Stomach smooth muscle (tissue), 2 donors: ENCODE data around the gene ERRFI1.

Experiments used
- H3K27ac ChIP-seq: one replicate; pipeline ENCODE4 v1.7.0; 2013; ENCODE audit warnings: mild to moderate bottlenecking, low read length, inconsistent platforms
- H3K27me3 ChIP-seq, 2 donors: one replicate each; pipeline ENCODE4 v1.7.0; 2013; ENCODE audit warnings: low read length in 2 of 2; ENCODE audit not compliant: insufficient read depth in 2 of 2, control insufficient read depth in 1 of 2
- H3K36me3 ChIP-seq, 2 donors: one replicate each; pipeline ENCODE4 v1.7.0; 2013; ENCODE audit warnings: low read length in 2 of 2; ENCODE audit not compliant: control insufficient read depth in 2 of 2, insufficient read depth in 2 of 2
- H3K4me1 ChIP-seq: one replicate; pipeline ENCODE4 v1.7.0; 2013; ENCODE audit warnings: low read length; ENCODE audit not compliant: control insufficient read depth, insufficient read depth
- H3K4me3 ChIP-seq, 2 donors: one replicate each; pipeline ENCODE4 v1.7.0; 2013; ENCODE audit warnings: low read length in 2 of 2
- H3K9ac ChIP-seq, 2 donors: one replicate each; pipeline ENCODE4 v1.7.0; 2013; ENCODE audit warnings: low read length in 2 of 2, mild to moderate bottlenecking in 1 of 2
- H3K9me3 ChIP-seq, 2 donors: one replicate each; pipeline ENCODE4 v1.7.0; 2013; ENCODE audit warnings: low read length in 2 of 2; ENCODE audit not compliant: control insufficient read depth in 2 of 2
- donor health status: healthy.
- donor health status: Pancreatic carcinoma.

ERRFI1 gene

DNA sequence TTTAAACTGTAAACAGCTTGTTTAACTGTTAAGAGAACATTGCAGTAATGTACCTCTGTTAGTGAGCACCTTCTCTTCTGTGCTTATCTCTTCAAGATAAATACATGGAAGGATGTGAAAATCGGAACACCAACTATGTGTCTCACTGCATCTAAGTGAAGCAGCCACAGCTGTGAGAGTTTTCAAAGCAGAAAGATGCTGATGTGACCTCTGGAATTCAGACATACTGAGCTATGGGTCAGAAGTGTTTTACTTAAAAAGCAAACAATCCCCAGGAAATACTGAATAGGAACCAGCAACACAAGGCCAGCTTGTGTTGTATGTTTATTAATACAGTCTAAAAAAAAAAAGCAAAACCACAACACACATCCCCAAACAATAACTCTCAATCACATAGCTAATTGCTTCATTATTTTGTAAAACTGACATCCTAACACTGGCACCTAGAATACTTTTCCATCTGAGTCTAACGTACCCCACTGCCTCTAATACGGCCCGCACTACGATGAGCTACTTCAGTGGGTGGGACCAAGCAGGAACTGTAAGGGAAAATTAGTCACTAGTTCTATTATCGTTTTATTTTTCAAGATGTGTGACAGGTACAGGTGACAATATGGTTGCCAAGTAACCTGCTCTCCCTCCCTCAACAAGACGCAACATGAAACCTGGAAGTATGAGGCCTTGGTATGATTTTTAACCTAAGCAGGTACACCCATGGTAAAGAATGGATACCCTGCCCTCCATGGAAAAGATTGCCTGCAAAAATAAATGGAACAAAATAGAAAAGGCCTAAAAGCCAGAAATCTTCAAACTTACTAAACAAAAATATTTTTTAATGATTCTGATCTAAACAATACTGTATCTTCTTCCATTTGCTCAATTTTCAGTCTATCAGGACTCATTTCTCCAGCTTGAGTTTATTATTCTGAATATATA, 13.9 kb downstream of the ERRFI1 start:
- peaks cover 47 to 53% of the 10 kb centered on the region in 2 donors for H3K36me3 ChIP-seq
- H3K27ac ChIP-seq, result no peak overlapping the region
- peaks cover 30% of the 10 kb centered on the region for H3K4me1 ChIP-seq
- H3K9me3 ChIP-seq, result no peaks in the 10 kb centered on the region
- H3K9ac ChIP-seq, result no peak overlapping the region
- H3K4me3 ChIP-seq, result no peak overlapping the region
- no peaks in the 10 kb centered on the region for H3K27me3 ChIP-seq

GRCh38 chr1:8011016-8011415, 15.1 kb downstream of the ERRFI1 start:
- Histone ChIP-seq H3K9ac (no peak overlapping the region), H3K27ac (peak overlapping the region; percentile 31), H3K4me1 (peaks cover 24% of the 10 kb centered on the region), H3K36me3 (peaks cover 47 to 53% of the 10 kb centered on the region in 2 donors), H3K27me3 (no peaks in the 10 kb centered on the region), H3K4me3 (no peak overlapping the region), H3K9me3 (no peaks in the 10 kb centered on the region)

- H3K36me3 ChIP-seq, result peaks cover 47 to 52% of the 10 kb centered on the region in 2 donors
- H3K27ac ChIP-seq, result peak overlapping the region; percentile 31
- H3K4me1 ChIP-seq, result peaks cover 26% of the 10 kb centered on the region
- no peaks in the 10 kb centered on the region for H3K9me3 ChIP-seq
- no peak overlapping the region for H3K9ac ChIP-seq
- no peaks in the 10 kb centered on the region for H3K27me3 ChIP-seq
- H3K4me3 ChIP-seq, result no peak overlapping the region
These were observed 15.9 kb downstream of the ERRFI1 start for GRCh38 chr1:8010080-8010664.

GRCh38 chr1:8009043-8010002, 16.8 kb downstream of the ERRFI1 start:
- Histone ChIP-seq H3K36me3 (peaks cover 44% of the 10 kb centered on the region in 2 donors), H3K27ac (peak overlapping the region; percentile 24), H3K4me1 (peaks cover 26% of the 10 kb centered on the region), H3K9me3 (no peaks in the 10 kb centered on the region), H3K27me3 (no peaks in the 10 kb centered on the region), H3K4me3 (no peak overlapping the region), H3K9ac (no peak overlapping the region)

GRCh38 chr1:8006037-8006963, 19.8 kb downstream of the ERRFI1 start:
- no peaks in the 10 kb centered on the region for H3K27me3 ChIP-seq
- peaks cover 18 to 22% of the 10 kb centered on the region in 2 donors for H3K36me3 ChIP-seq
- H3K4me3 ChIP-seq, result no peak overlapping the region
- no peak overlapping the region for H3K9ac ChIP-seq
- H3K9me3 ChIP-seq, result no peaks in the 10 kb centered on the region
- H3K27ac ChIP-seq, result no peak overlapping the region
- H3K4me1 ChIP-seq, result peaks cover 28% of the 10 kb centered on the region

GRCh38 chr1:8004803-8005573, 21.1 kb downstream of the ERRFI1 start:
- H3K9me3 ChIP-seq, result no peaks in the 10 kb centered on the region
- peak overlapping the region; percentile 75 for H3K27ac ChIP-seq
- H3K27me3 ChIP-seq, result no peaks in the 10 kb centered on the region
- H3K36me3 ChIP-seq, result peaks cover 9% of the 10 kb centered on the region in 2 donors
- peaks cover 22% of the 10 kb centered on the region for H3K4me1 ChIP-seq
- H3K9ac ChIP-seq, result peak overlapping the region; percentile 13 to 48
- peak overlapping the region; percentile 26 to 40 for H3K4me3 ChIP-seq

DNA sequence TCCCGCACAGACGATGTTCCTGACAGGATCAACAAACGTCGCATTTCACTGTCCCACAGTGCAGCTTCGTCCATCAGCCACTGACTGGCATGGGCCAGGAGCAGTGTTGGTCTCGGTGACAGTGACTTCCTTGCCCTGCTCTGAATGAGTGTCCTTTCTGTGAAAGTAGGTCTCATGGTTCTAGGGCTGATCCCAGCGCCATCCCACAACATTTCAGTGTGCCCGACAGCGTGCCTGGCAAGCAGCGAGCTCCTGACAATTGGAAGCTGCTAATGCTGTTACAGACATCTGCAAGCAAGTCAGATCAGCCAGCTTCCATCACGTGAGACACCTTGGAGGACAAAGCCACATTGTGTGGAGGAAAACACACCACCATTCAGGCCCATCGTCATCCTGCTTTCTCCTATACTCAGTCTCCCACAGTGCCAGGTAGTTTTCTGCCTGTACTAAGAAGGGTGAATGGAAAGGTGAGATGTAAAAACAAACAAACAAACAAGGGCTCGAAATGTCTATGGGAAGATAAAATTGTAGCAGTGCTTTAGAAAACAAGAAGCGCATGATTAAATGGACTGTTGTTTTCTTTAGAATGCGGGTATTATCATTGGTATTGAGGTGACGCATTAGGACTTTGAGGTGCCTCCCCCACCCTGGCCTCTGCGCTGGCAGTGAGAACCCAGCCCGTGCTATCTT, 21.9 kb downstream of the ERRFI1 start:
- Histone ChIP-seq H3K36me3 (peaks cover 2% of the 10 kb centered on the region in 2 donors), H3K27me3 (no peaks in the 10 kb centered on the region), H3K9me3 (no peaks in the 10 kb centered on the region), H3K4me1 (peaks cover 22% of the 10 kb centered on the region), H3K9ac (peak overlapping the region in 1 of 2 donors; percentile 12), H3K27ac (peak overlapping the region; percentile 75), H3K4me3 (peak overlapping the region in 1 of 2 donors; percentile 40)

GRCh38 chr1:8003438-8004112, 22.5 kb downstream of the ERRFI1 start:
- peak overlapping the region; percentile 75 for H3K27ac ChIP-seq
- H3K4me3 ChIP-seq, result no peak overlapping the region
- H3K36me3 ChIP-seq, result peaks cover 0 to 1% of the 10 kb centered on the region in 2 donors
- H3K9ac ChIP-seq, result no peak overlapping the region
- H3K9me3 ChIP-seq, result no peaks in the 10 kb centered on the region
- peaks cover 22% of the 10 kb centered on the region for H3K4me1 ChIP-seq
- H3K27me3 ChIP-seq, result no peaks in the 10 kb centered on the region
